RPMI7951 (cell line): ENCODE measurements around the gene CORO2B. TPM values are rescaled to one million over a fixed set of nuclear protein-coding genes. Genes with fewer than 3 reads are reported as not detected.

Source experiments
- DNase-seq: peaks from one replicate; pipeline ENCODE4 v3.0.0-alpha.2; 2012; ENCODE audit warnings: low read depth
- total RNA-seq: library from RNA; depleted of rRNA; stranded (reverse); fragments of >200 nt; shearing (Covaris generic); gene quantifications from 2 replicates; pipeline ENCODE4 v1.2.3, GENCODE V29; 2014

Gene CORO2B
- total RNA-seq, 1 experiment from 2014 or later, result 5.6 TPM

GRCh38 chr15:68589783-68590710, 11.3 kb downstream of the CORO2B start:
- no peak for DNase-seq

GRCh38 chr15:68590721-68591389, 12.1 kb downstream of the CORO2B start:
- DNase-seq, result no peak

GRCh38 chr15:68592054-68592453, 13.3 kb downstream of the CORO2B start:
- DNase-seq, result no peak

GRCh38 chr15:68592544-68592943, 13.8 kb downstream of the CORO2B start:
- no peak for DNase-seq

GRCh38 chr15:68593341-68593740, 14.5 kb downstream of the CORO2B start:
- DNase-seq, result no peak

- DNase-seq, result no peak
These were observed 15.2 kb downstream of the CORO2B start for GRCh38 chr15:68593828-68594532.

GRCh38 chr15:68594533-68595259, 15.9 kb downstream of the CORO2B start:
- DNase-seq, result no peak

GRCh38 chr15:68595260-68595564, 16.4 kb downstream of the CORO2B start:
- no peak for DNase-seq

GRCh38 chr15:68595761-68596160, 17.0 kb downstream of the CORO2B start:
- no peak for DNase-seq

- DNase-seq, result no peak
These were observed 17.9 kb downstream of the CORO2B start for GRCh38 chr15:68596691-68597090.

GRCh38 chr15:68597581-68597980, 18.8 kb downstream of the CORO2B start:
- no peak for DNase-seq

GRCh38 chr15:68598171-68599152, 19.7 kb downstream of the CORO2B start:
- no peak for DNase-seq

GRCh38 chr15:68599153-68599545, 20.4 kb downstream of the CORO2B start:
- DNase-seq, result no peak

GRCh38 chr15:68599560-68600071, 20.8 kb downstream of the CORO2B start:
- DNase-seq, result peak; percentile 96

- no peak for DNase-seq
These were observed 22.7 kb downstream of the CORO2B start for GRCh38 chr15:68601206-68602197.

GRCh38 chr15:68602459-68603215, 23.8 kb downstream of the CORO2B start:
- no peak for DNase-seq

- DNase-seq, result no peak
These were observed 24.4 kb downstream of the CORO2B start for GRCh38 chr15:68603216-68603595.

GRCh38 chr15:68603951-68604350, 25.2 kb downstream of the CORO2B start:
- DNase-seq, result no peak
